T-helper 17 cell (primary cell): ENCODE results near the gene MRPS11. TPM values are rescaled to one million over a fixed set of nuclear protein-coding genes. Genes with fewer than 3 reads are reported as not detected.
"Not testable (repeated sequence)": the region's sequence is repeated elsewhere in the genome, so short reads cannot be mapped to it uniquely, and the experiment has no call there.

Source experiments
- ATAC-seq: fragments of 150-1000 bp; cut with Tn5 transposase; 2 replicates; pipeline ENCODE4 v1.10.0; 2021; ENCODE audit warnings: mild to moderate bottlenecking, moderate library complexity
- DNase-seq, 3 donors: peaks; one replicate each; pipeline versions ENCODE4 v3.0.0 to v3.0.0-alpha.2; 2020 to 2021
- H3K9me3 ChIP-seq: one replicate; pipeline ENCODE4 v1.7.0; 2013; ENCODE audit warnings: low read length, mild to moderate bottlenecking; ENCODE audit not compliant: control insufficient read depth, poor library complexity, severe bottlenecking
- H3K27ac Mint-ChIP-seq: one replicate; pipeline ENCODE4 v1.8.0; 2022; ENCODE audit warnings: mild to moderate bottlenecking, moderate library complexity, mixed read lengths
- H3K27me3 Mint-ChIP-seq: one replicate; pipeline ENCODE4 v1.8.0; 2022; ENCODE audit warnings: mixed read lengths
- H3K36me3 Mint-ChIP-seq: one replicate; pipeline ENCODE4 v1.8.0; 2022; ENCODE audit warnings: low read depth, mixed read lengths
- H3K4me1 Mint-ChIP-seq: one replicate; pipeline ENCODE4 v1.8.0; 2022; ENCODE audit warnings: mild to moderate bottlenecking, mixed read lengths
- H3K4me3 Mint-ChIP-seq: one replicate; pipeline ENCODE4 v1.8.0; 2022; ENCODE audit warnings: mild to moderate bottlenecking, moderate library complexity, mixed read lengths
- total RNA-seq, 4 donors: library from RNA in 2 of 4; stranded (reverse) in 2 of 4; gene quantifications; one replicate each; pipeline ENCODE4 v1.2.3 and lab custom pipeline; 2022 to 2026

Gene MRPS11
- 10 to 100 TPM; 18.6 to 19.3 TPM for total RNA-seq
- 9.9 to 21.2 reads per million in 2 donors for total RNA-seq (lab: John Stamatoyannopoulos, UW)

DNA sequence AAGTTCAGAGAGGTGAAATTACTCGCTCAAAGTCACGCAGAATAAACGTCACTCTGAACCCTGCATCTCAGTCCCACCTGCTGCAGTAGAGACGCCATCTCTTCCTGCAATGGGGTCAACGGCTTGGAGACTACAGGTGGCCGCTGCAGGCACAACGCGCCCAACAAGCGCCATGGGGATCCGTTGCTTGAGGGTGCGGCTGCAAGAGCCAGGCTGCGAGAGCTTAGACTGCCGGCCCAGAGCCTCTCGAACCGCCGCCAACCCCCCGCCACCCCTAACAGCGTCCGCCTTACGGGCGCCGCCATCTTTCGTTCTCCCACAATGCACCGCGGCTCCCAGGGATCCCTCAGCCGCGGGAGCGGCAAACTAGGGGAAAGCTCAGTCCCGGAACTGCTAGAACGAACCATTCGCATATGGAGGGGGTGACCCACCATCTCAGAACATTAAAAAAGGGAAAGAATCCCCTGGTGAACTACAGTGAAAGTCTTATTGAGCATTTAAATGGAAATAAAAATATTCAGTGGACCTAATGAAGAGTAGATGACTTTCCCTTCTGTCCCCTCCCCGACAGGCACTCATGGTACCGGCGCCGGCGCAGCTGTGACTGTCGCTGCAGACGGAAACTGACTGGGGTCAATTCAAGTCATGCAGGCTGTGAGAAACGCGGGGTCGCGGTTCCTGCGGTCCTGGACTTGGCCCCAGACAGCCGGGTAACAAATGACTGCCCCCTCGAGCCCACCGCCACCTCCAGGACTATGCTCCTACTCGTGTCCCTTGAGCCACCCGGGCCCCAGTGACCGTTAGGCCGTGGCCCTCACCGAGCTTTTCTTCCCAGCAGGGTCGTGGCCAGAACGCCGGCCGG is at the start of gene MRPS11, which contains the start of gene MRPL46:
Gene MRPS11 (plus strand): TSS at position 636 of the 862 bp plus-strand sequence. CDS start 10 bp downstream, at position 646.
Gene MRPL46 (minus strand): TSS at position 316 of the 862 bp plus-strand sequence. CDS start 11 bp downstream, at position 305.
- Mint-ChIP-seq H3K27ac (peak within 1 kb of the TSS; percentile 94), H3K4me3 (peak within 1 kb of the TSS; percentile 92), H3K27me3 (no peaks in the 10 kb centered on the region), H3K36me3 (peaks cover 5% of the 10 kb centered on the region), H3K4me1 (peaks cover 25% of the 10 kb centered on the region)
- DNase-seq (peak; percentile 79 to 87 (median 82)), ATAC-seq (peak; percentile 96)
- no peaks in the 10 kb centered on the region for H3K9me3 ChIP-seq

DNA sequence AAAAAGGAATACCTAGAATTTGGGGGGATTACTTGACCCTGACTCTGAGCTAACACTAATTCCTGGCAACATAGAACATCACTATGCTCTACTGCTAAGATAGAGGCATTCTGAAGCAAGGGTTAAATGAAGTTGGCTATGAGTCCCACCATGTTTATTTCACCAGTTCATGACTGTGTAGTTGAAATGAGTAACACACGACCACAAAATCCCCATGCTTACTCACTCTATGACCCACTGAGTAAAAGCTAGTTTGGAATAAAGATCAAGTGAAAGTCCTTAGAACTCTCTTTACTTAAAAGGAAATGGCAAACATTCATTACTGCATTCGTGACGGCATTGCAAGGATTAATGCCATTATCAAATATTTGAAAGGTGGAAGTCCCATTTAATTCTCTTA is 47.7 kb upstream of the MRPS11 start:
- Mint-ChIP-seq H3K4me1 (no peaks in the 10 kb centered on the region), H3K4me3 (no peak overlapping the region), H3K36me3 (no peaks in the 10 kb centered on the region), H3K27ac (no peak overlapping the region), H3K27me3 (peaks cover 48% of the 10 kb centered on the region)
- ATAC-seq (no peak), DNase-seq (no peak)
- H3K9me3 ChIP-seq: no peaks in the 10 kb centered on the region

DNA sequence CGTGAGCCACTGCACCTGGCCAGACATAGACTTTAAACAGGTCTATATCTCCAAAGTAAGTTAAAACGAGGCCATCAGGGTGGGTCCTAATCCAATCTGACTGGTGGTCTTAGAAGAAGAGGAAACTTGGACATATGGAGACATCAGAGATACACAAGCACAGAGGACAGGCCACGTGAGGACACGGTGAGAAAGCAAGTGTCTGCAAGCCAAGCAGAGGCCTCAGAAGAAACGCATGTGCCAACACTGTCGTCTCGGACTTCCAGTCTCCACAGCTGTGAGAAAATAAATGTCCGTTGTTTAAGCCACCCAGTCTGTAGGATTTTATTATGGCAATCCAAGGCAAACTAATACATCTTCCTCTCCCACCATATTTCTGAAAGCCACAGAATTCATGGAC is 44.2 kb upstream of the MRPS11 start:
- H3K9me3 ChIP-seq: no peaks in the 10 kb centered on the region
- ATAC-seq: no peak
- no peak overlapping the region for H3K27ac Mint-ChIP-seq
- no peaks in the 10 kb centered on the region for H3K36me3 Mint-ChIP-seq
- peaks cover 56% of the 10 kb centered on the region for H3K27me3 Mint-ChIP-seq
- no peak overlapping the region for H3K4me3 Mint-ChIP-seq
- no peak for DNase-seq
- H3K4me1 Mint-ChIP-seq: no peaks in the 10 kb centered on the region

DNA sequence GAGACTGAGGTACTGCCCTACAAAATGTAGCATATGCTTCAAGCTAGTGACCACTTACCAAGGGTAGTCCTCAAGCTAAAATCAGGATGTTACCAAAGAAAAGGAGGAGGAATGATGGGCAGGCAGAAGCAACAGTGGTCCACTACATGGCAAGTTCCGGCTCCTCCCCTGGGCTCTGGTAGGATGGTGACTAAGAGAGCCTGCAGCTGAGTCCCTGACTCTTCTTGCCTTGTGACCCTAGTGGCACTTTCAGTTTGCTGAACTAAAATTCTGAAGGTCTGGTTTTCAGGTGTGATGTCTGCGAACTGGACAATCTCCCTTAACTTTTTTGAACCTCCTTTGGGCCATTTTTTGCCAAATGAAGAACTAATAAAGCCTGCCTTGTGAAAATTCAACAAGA is 41.2 kb upstream of the MRPS11 start:
- no peaks in the 10 kb centered on the region for H3K9me3 ChIP-seq
- ATAC-seq (no peak), DNase-seq (no peak)
- Mint-ChIP-seq H3K4me3 (no peak overlapping the region), H3K27me3 (peaks cover 57% of the 10 kb centered on the region), H3K27ac (no peak overlapping the region), H3K4me1 (no peaks in the 10 kb centered on the region), H3K36me3 (no peaks in the 10 kb centered on the region)

DNA sequence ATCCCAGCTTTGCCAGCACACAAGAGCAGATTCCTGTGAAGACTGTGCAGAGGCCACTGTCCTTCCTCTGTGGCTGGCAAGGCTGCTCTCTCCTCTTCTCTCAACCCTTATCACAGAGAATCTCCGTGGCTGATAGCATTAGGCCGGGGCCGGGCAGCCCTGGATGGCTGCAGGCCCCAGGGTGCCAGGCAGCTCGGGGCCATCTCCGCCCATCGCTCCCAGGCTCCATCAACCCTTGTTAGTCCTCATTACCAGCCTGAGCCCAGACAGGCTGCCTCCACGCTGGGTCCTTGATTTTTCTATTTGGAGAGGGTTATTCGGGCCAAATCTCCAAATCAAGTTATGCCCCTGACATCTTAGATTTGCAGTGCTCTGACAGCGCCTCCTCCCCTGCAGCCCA is 39.5 kb upstream of the MRPS11 start:
- H3K9me3 ChIP-seq: no peaks in the 10 kb centered on the region
- Mint-ChIP-seq H3K4me3 (no peak overlapping the region), H3K36me3 (no peaks in the 10 kb centered on the region), H3K27ac (no peak overlapping the region), H3K4me1 (no peaks in the 10 kb centered on the region), H3K27me3 (peaks cover 59% of the 10 kb centered on the region)
- no peak for ATAC-seq
- DNase-seq: no peak

DNA sequence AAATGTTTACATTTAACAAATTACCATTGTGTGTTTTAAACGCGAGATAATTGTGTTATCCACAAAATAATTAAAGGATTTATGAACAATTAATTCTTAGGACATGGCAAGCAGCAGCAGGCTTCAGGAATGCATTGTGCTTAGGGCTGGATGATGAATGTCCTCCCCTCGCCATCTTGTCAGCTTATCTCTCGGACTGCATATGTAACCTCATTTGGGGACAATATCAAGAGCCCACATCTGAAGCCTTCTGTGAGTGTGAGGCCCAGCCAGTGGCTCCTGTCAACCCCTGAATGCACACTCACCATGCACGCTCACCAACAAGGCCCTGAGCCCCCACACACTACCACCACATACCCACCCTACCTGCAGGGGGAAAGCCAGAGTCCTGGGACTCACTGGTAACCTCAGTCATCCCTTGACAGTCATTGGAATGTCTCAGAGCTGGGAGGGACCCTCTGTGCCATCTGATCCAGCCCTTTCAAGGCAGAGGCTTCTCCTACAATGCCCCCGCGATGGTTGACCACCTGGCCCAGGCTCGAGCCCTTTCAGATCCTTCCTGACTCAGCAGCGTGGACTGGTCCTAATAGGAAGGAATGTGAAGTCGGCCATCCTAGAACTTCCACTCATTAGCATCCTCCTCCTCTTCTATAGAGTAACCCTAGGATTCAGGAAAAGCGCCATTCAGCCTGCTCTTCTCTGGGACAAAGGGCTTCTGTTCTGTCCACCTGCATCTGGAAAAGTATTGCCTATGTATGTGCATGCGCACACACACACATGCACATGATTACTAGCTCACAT is 38.5 kb upstream of the MRPS11 start:
- H3K9me3 ChIP-seq: no peaks in the 10 kb centered on the region
- Mint-ChIP-seq H3K27ac (no peak overlapping the region), H3K4me3 (no peak overlapping the region), H3K27me3 (peaks cover 61% of the 10 kb centered on the region), H3K36me3 (no peaks in the 10 kb centered on the region), H3K4me1 (no peaks in the 10 kb centered on the region)
- no peak for DNase-seq
- ATAC-seq: no peak

DNA sequence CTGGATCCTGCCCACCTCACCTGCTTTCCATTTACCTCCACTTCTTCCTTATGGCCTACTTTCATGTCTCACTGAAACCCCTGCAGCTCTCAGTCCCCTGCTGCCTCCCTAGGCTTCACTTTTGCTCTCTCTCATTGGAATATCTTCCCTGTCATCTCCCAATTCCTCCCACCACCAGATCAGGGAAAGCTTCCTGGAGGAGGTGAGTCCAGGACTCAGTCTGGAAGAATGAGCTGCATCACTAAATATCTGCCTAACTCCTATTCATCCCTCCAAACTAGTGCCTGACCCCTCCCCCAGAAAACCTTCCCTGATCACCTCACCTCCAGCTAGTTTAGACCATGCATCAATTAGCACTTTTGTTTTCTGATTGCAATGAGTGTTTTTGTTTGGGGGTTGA is 37.5 kb upstream of the MRPS11 start:
- no peak for DNase-seq
- Mint-ChIP-seq H3K36me3 (no peaks in the 10 kb centered on the region), H3K27me3 (peaks cover 66% of the 10 kb centered on the region), H3K27ac (no peak overlapping the region), H3K4me1 (no peaks in the 10 kb centered on the region), H3K4me3 (no peak overlapping the region)
- no peaks in the 10 kb centered on the region for H3K9me3 ChIP-seq
- no peak for ATAC-seq

DNA sequence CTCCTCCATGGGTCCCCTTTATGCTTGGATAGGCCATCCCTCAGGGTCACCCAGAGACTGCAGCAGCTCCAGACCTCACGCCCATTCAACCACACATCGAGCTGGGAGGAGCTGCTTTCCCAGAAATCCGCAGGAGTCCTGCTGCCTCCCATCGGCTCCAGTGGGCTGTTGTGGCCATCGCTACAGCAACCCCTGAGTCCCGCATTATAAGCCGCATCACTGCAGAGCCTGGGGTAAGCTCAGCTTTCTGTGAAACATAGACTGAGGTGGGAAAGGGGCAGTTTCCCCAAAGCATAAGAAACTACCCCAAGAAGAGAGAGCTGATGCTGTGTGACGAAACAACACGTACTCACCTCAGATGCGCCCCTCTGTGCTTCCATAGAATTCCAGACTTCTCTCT is 36.1 kb upstream of the MRPS11 start:
- H3K27ac Mint-ChIP-seq: no peak overlapping the region
- no peak for DNase-seq
- peaks cover 66% of the 10 kb centered on the region for H3K27me3 Mint-ChIP-seq
- no peaks in the 10 kb centered on the region for H3K9me3 ChIP-seq
- no peaks in the 10 kb centered on the region for H3K36me3 Mint-ChIP-seq
- H3K4me1 Mint-ChIP-seq: peaks cover 2% of the 10 kb centered on the region
- no peak for ATAC-seq
- H3K4me3 Mint-ChIP-seq: no peak overlapping the region

DNA sequence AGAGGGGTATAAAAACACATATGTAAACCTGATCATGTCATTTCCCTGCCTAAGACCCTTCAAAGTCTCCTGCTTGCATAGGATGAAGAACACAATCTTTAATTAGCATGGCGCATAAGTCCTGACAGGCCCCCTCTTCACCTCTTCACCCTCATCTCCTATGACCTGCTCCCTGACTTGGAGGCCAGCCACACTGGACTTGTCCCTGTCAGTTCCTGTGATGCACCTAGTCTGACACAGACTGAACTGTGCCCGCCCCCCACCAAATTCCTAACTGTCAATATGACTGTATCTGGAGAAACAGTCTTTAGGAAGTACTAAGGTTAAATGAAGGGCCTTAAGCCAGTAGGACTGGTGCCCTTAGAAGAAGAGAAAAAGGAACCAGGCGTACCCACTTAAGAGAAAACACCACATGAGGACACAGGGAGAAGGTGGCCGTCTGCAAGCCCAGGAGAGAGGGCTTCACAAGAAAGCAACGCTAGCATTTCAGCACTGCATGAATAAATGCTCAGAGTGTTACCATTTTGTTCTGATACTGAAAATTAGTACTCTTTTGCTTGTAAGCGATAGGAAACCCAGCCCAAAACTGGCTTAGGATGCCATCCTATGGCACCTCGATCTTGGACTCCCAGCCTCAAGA is 34.3 kb upstream of the MRPS11 start:
- no peaks in the 10 kb centered on the region for H3K9me3 ChIP-seq
- ATAC-seq (no peak), DNase-seq (no peak)
- no peak overlapping the region for H3K4me3 Mint-ChIP-seq
- H3K4me1 Mint-ChIP-seq: peaks cover 2% of the 10 kb centered on the region
- no peaks in the 10 kb centered on the region for H3K36me3 Mint-ChIP-seq
- peaks cover 67% of the 10 kb centered on the region for H3K27me3 Mint-ChIP-seq
- H3K27ac Mint-ChIP-seq: no peak overlapping the region

DNA sequence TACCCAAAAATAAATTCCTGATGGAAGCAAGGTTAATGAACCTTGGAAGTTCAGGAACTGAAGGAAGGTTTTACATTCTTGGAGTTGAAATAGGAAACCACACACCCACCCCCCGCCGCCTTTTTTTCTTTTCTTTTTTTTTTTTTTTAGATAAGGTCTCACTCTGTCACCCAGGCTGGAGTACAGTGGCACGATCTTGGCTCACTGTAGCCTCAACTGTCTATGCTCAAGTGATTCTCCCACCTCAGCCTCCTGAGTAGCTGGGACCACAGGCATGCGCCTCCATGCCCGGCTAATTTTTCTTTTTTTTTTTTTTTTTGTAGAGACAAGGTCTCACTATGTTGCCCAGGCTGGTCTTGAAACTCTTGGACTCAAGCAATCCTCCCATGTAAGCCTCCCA is 33.4 kb upstream of the MRPS11 start:
- not testable (repeated sequence) for DNase-seq, H3K4me1 Mint-ChIP-seq, H3K4me3 Mint-ChIP-seq, ATAC-seq, H3K9me3 ChIP-seq, H3K36me3 Mint-ChIP-seq, H3K27ac Mint-ChIP-seq
- peaks cover 69% of the 10 kb centered on the region for H3K27me3 Mint-ChIP-seq

DNA sequence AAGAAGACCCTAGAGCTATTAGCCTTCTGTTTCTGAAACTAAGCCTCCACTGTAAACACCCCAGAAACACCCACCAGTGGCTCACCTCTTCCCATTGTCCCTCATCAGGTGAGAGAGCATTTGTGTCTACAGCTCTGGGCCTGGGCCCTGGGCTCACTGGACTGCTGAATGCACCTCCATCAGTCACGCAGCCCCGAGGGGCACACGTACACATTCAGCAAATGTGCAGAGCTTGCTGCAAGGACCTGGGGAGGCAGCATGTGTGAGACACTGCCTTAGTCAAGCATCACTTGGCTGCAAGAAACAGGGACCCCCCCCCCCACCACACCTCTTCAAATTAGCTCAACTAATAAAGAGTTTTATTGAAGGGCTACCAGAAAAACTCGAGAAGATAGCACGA is 29.3 kb upstream of the MRPS11 start:
- ATAC-seq (no peak), DNase-seq (no peak)
- H3K9me3 ChIP-seq: no peaks in the 10 kb centered on the region
- Mint-ChIP-seq H3K4me3 (no peak overlapping the region), H3K4me1 (peaks cover 2% of the 10 kb centered on the region), H3K27me3 (peaks cover 75% of the 10 kb centered on the region), H3K27ac (no peak overlapping the region), H3K36me3 (peaks cover 2% of the 10 kb centered on the region)

DNA sequence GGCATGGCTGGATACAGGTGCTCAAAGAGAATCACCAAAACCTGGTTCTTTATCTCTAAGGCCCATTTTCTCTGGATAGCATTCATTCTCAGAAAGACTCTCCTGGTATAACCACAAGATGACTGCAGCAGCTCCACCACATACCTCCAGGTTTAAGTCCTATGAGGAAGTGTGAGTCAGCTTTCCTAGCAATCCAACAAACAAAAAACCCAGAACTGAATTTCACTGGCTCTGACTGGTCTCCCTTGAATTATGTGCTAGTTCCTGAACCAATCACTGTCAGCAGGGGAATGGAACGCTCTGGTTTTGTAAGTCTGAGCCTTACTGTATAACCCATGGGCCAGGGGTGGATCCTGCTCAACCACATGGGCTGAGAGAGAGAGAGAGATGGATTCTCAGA is 27.5 kb upstream of the MRPS11 start:
- no peaks in the 10 kb centered on the region for H3K9me3 ChIP-seq
- ATAC-seq: no peak
- H3K4me1 Mint-ChIP-seq: peaks cover 2% of the 10 kb centered on the region

More for the DNA sequence above, 27.5 kb upstream of the MRPS11 start:
- H3K27ac Mint-ChIP-seq: no peak overlapping the region
- peaks cover 63% of the 10 kb centered on the region for H3K27me3 Mint-ChIP-seq
- no peak for DNase-seq
- no peak overlapping the region for H3K4me3 Mint-ChIP-seq
- peaks cover 2% of the 10 kb centered on the region for H3K36me3 Mint-ChIP-seq
